ENCODE measurements around the gene RAD1.
A peak's percentile ranks its signal among the peaks of the same experiment; 100 is the strongest.

Gene RAD1

GRCh38 chr5:34898258-34898895 is 16.9 kb downstream of the RAD1 start:
- DNase-seq (ENCODE audit: low read depth, low spot score), result peak; percentile 38
- no peak overlapping the region for H3K4me3 ChIP-seq (ENCODE audit: low read depth, low read length)
- TF ChIP-seq, protein P1, sequence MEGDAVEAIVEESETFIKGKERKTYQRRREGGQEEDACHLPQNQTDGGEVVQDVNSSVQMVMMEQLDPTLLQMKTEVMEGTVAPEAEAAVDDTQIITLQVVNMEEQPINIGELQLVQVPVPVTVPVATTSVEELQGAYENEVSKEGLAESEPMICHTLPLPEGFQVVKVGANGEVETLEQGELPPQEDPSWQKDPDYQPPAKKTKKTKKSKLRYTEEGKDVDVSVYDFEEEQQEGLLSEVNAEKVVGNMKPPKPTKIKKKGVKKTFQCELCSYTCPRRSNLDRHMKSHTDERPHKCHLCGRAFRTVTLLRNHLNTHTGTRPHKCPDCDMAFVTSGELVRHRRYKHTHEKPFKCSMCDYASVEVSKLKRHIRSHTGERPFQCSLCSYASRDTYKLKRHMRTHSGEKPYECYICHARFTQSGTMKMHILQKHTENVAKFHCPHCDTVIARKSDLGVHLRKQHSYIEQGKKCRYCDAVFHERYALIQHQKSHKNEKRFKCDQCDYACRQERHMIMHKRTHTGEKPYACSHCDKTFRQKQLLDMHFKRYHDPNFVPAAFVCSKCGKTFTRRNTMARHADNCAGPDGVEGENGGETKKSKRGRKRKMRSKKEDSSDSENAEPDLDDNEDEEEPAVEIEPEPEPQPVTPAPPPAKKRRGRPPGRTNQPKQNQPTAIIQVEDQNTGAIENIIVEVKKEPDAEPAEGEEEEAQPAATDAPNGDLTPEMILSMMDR (IDR thresholded peaks at IDR 0.05; ENCODE audit: insufficient read depth, low read length, missing control alignments), result peak; percentile 76
- ChIA-PET CTCF (interaction anchor here (0.6 to 18.8 kb wide), 67 partner anchors 9 to 438 kb away, joined by 3 to 687 read pairs (median 4); partner anchors contain the start of genes BRIX1, RAD1 and TTC23L), POLR2A (no interaction called here)

DNA sequence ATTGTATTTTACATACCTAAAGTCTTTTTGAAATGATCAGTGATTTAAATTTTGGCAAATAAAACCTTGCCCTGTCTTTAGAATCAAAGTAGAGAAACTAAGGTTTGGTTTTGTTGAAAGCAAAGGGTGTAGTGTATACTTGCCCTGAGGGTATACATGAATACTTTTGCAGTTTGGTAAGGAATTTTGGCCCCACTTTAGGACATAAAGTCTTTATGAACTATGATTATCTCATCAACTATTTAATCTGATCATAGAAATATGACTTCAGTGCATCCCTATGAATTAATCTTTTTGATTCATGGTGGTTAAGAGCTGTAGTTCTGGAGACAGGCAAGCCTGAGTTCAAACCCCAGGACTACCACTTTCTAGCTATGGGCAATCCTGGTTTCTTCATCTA is 17.7 kb downstream of the RAD1 start:
- POLR2A ChIA-PET, result no interaction called here
- no peak overlapping the region for H3K4me3 ChIP-seq (ENCODE audit: low read depth, low read length)
- TF ChIP-seq, protein P1 (IDR thresholded peaks at IDR 0.05; ENCODE audit: insufficient read depth, low read length, missing control alignments), result no peak
- CTCF ChIA-PET, result interaction anchor here (0.6 to 18.8 kb wide), 49 partner anchors 8 to 431 kb away, joined by 3 to 687 read pairs (median 5); partner anchors contain the start of genes BRIX1, RAD1 and TTC23L
- DNase-seq (ENCODE audit: low read depth, low spot score), result no peak

GRCh38 chr5:34895641-34896419 is 19.5 kb downstream of the RAD1 start:
- TF ChIP-seq, protein P1 (IDR thresholded peaks at IDR 0.05; ENCODE audit: insufficient read depth, low read length, missing control alignments), result no peak
- no peak overlapping the region for H3K4me3 ChIP-seq (ENCODE audit: low read depth, low read length)
- CTCF ChIA-PET, result interaction anchor here (0.7 to 18.8 kb wide), 7 partner anchors 11 to 417 kb away, joined by 3 to 687 read pairs (median 3); no protein-coding TSS in a partner anchor
- DNase-seq (ENCODE audit: low read depth, low spot score), result no peak
- POLR2A ChIA-PET, result no interaction called here

GRCh38 chr5:34894716-34895115 is 20.6 kb downstream of the RAD1 start:
- TF ChIP-seq, protein P1 (IDR thresholded peaks at IDR 0.05; ENCODE audit: insufficient read depth, low read length, missing control alignments), result no peak
- ChIA-PET POLR2A (no interaction called here), CTCF (interaction anchor here (1.8 to 18.8 kb wide), 3 partner anchors 8 to 416 kb away, joined by 6 to 687 read pairs (median 40); no protein-coding TSS in a partner anchor)
- no peak for DNase-seq (ENCODE audit: low read depth, low spot score)
- no peak overlapping the region for H3K4me3 ChIP-seq (ENCODE audit: low read depth, low read length)

DNA sequence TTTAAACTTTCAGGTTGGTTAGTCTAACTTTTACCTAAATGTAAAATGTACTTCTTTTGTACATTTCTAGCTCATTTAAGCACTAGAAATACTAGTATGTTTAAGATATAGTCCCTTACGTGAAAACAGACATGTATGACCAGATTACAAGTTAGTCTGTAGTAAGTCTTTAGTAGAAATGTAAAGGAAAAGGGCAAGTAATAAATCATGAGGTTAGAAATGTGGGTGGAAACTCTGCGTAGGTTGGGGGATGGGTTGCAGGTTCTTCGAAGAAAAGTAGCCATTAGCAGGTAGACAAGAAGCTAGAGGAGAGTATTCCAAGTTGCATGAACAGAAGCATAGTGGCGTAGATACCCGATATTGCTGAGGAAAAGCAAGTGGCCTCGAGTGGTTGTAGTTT is 22.9 kb downstream of the RAD1 start:
- TF ChIP-seq, protein P1 (IDR thresholded peaks at IDR 0.05; ENCODE audit: insufficient read depth, low read length, missing control alignments), result no peak
- POLR2A ChIA-PET, result no interaction called here
- CTCF ChIA-PET, result interaction anchor here (1.2 to 18.8 kb wide), 5 partner anchors 10 to 414 kb away, joined by 3 to 687 read pairs (median 11); no protein-coding TSS in a partner anchor

GRCh38 chr5:34891981-34892380 is 23.3 kb downstream of the RAD1 start:
- TF ChIP-seq, protein P1 (IDR thresholded peaks at IDR 0.05; ENCODE audit: insufficient read depth, low read length, missing control alignments), result no peak
- CTCF ChIA-PET, result interaction anchor here (1.2 to 18.8 kb wide), 4 partner anchors 11 to 413 kb away, joined by 3 to 687 read pairs (median 26); no protein-coding TSS in a partner anchor
- no peak overlapping the region for H3K4me3 ChIP-seq (ENCODE audit: low read depth, low read length)
- peak; percentile 81 for DNase-seq (ENCODE audit: low read depth, low spot score)
- POLR2A ChIA-PET, result no interaction called here

More for the DNA sequence above, 22.9 kb downstream of the RAD1 start:
- DNase-seq (ENCODE audit: low read depth, low spot score), result no peak
- no peak overlapping the region for H3K4me3 ChIP-seq (ENCODE audit: low read depth, low read length)
